Activated naive CD8-positive, alpha-beta T cell treated with anti-CD3 and anti-CD28 coated beads, Interleukin-2, amount 10 ng/mL, durations not matched to agents 7 days and 5 days (primary cell): ENCODE data around the gene HCFC1. TPM values are rescaled to one million over a fixed set of nuclear protein-coding genes. Genes with fewer than 3 reads are reported as not detected.
"Not testable (repeated sequence)": the region's sequence is repeated elsewhere in the genome, so short reads cannot be mapped to it uniquely, and the experiment has no call there.

Source experiments
- ATAC-seq: fragments of 150-1000 bp; cut with Tn5 transposase; one replicate; pipeline ENCODE4 v1.10.0; 2021; ENCODE audit warnings: low read depth, moderate library complexity
- POLR2A ChIA-PET: fragments of 350-600 bp; sonication (Branson Sonifier 250); formaldehyde crosslinking; loops from one replicate; lab custom pipeline; 2021; ENCODE audit warnings: antibody characterized with exemption; lab: Charles Lee
- DNase-seq: peaks from one replicate; pipeline ENCODE4 v3.0.0; 2021
- H3K27ac Mint-ChIP-seq: one replicate; pipeline ENCODE4 v1.8.0; 2022; ENCODE audit warnings: mild to moderate bottlenecking, mixed read lengths
- H3K27me3 Mint-ChIP-seq: one replicate; pipeline ENCODE4 v1.8.0; 2022; ENCODE audit warnings: mild to moderate bottlenecking, moderate library complexity, mixed read lengths
- H3K36me3 Mint-ChIP-seq: one replicate; pipeline ENCODE4 v1.8.0; 2021; ENCODE audit warnings: mild to moderate bottlenecking, mixed read lengths
- H3K4me1 Mint-ChIP-seq: one replicate; pipeline ENCODE4 v1.8.0; 2021; ENCODE audit warnings: mixed read lengths
- H3K4me3 Mint-ChIP-seq: one replicate; pipeline ENCODE4 v1.8.0; 2022; ENCODE audit warnings: mild to moderate bottlenecking, moderate library complexity, mixed read lengths
- H3K9me3 Mint-ChIP-seq: one replicate; pipeline ENCODE4 v1.8.0; 2021; ENCODE audit warnings: mixed read lengths
- total RNA-seq, 2 experiments: library from RNA; stranded (reverse); gene quantifications; one replicate each; pipeline ENCODE4 v1.2.3, GENCODE V29; 2021

Gene HCFC1
- total RNA-seq, 2 experiments from 2014 or later, result 101 to 107 TPM

DNA sequence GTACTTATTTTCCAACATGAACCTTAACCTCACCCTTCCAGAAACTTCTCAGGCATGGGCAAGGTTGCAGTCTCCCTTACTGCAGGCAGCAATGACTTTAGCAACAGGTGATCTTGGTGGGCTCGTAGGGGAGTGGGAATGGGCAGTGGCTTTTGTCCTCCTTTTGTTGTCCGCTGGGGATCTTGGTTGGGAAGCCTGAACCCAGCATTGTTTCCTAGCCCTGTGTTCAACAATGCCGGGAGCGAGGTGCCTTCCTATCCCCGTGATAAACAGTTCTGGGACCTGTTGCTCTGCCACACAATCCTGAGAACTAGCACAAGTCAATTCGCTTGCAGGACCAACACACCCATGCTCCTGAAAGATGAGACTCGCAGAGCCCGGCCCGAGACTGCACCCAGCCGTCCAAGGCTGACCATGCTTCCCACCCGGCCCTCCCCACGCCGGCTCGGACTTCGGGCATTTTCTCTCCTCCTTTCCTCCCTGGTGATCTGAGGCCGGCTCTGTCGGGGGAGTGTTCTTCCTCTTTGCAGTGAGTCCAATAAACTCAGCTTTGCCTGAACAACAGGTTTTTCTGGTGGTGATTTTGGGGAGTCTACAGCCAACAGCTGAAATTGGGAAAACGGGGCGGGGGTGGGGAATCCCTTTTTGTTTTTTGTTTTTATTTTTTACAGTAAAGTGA lies 27.9 kb upstream of the HCFC1 start:
- Mint-ChIP-seq H3K27me3 (no peaks in the 10 kb centered on the region), H3K27ac (no peak overlapping the region), H3K36me3 (peaks cover 1% of the 10 kb centered on the region), H3K4me3 (no peak overlapping the region), H3K9me3 (no peaks in the 10 kb centered on the region), H3K4me1 (peaks cover 9% of the 10 kb centered on the region)
- POLR2A ChIA-PET, result interaction anchor here (0.7 to 1.8 kb wide), 2 partner anchors 14 to 15 kb away, joined by 5 to 6 read pairs; no protein-coding TSS in a partner anchor
- ATAC-seq (no peak), DNase-seq (no peak)

DNA sequence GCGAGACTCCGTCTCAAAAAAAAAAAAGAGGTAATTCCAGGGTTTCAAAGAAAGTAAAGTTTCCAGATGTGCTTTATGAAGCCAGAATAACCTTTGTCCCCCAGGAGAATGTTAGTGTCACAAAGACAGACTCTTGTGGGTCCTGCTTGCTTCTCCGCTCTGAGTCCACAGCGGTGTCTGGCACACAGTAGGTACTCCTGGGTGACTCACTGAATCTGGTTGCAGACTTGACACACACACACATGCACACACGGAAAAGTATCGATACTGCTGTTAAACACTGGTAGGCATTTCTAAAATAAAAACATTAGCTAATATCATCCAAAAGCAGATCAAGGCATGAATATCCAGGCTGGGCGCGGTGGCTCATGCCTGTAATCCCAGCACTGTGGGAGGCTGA lies 23.9 kb upstream of the HCFC1 start:
- no peak overlapping the region for H3K4me3 Mint-ChIP-seq
- DNase-seq, result no peak
- no peak for ATAC-seq
- H3K27me3 Mint-ChIP-seq, result no peaks in the 10 kb centered on the region
- H3K27ac Mint-ChIP-seq, result no peak overlapping the region
- H3K36me3 Mint-ChIP-seq, result no peaks in the 10 kb centered on the region
- POLR2A ChIA-PET, result no interaction called here
- peaks cover 3% of the 10 kb centered on the region for H3K4me1 Mint-ChIP-seq
- H3K9me3 Mint-ChIP-seq, result no peaks in the 10 kb centered on the region

DNA sequence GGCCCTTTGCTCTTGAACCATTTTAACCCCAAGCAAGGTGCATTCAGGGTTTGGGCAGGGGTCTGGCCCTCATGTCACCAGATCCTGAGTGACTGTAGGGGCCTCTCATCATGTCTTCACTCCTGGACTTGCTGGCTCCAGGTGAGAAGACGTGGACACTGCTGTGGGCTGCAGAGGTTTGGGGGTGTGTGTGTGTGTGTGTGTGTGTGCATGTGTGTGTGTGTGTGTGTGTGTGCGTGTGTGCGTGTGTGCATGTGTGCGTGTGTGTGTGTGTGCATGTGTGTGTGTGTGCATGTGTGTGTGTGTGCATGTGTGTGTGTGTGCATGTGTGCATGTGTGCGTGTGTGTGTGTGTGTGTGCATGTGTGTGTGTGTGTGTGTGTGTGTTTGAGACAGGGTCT lies 22.8 kb upstream of the HCFC1 start:
- H3K4me3 Mint-ChIP-seq, H3K27me3 Mint-ChIP-seq, H3K9me3 Mint-ChIP-seq, H3K36me3 Mint-ChIP-seq, DNase-seq, ATAC-seq, POLR2A ChIA-PET, H3K27ac Mint-ChIP-seq: not testable (repeated sequence)
- peaks cover 13% of the 10 kb centered on the region for H3K4me1 Mint-ChIP-seq

DNA sequence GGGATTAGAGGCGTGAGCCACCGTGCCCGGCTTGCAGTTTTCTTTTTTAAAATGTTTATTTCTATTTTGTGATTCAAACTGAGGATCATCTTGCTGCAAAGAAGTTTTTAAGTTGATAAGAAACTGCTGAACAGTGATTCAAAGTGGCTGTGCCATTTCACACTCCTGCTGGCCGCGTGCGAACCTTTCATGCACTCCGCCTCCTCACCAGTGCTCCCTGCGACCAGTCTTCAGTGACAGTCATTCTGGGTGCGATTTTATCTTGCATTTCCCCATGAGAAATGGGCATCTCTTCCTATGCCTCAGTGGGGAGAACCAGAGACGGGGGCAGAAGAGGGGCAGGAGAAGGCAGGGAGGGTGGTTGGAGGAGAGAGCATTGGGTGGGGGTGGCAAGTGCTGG lies 22.4 kb upstream of the HCFC1 start:
- H3K27me3 Mint-ChIP-seq, result no peaks in the 10 kb centered on the region
- H3K36me3 Mint-ChIP-seq, result no peaks in the 10 kb centered on the region
- peaks cover 15% of the 10 kb centered on the region for H3K4me1 Mint-ChIP-seq
- DNase-seq (no peak), ATAC-seq (no peak)
- H3K9me3 Mint-ChIP-seq, result no peaks in the 10 kb centered on the region
- H3K4me3 Mint-ChIP-seq, result no peak overlapping the region
- POLR2A ChIA-PET, result no interaction called here
- H3K27ac Mint-ChIP-seq, result no peak overlapping the region

DNA sequence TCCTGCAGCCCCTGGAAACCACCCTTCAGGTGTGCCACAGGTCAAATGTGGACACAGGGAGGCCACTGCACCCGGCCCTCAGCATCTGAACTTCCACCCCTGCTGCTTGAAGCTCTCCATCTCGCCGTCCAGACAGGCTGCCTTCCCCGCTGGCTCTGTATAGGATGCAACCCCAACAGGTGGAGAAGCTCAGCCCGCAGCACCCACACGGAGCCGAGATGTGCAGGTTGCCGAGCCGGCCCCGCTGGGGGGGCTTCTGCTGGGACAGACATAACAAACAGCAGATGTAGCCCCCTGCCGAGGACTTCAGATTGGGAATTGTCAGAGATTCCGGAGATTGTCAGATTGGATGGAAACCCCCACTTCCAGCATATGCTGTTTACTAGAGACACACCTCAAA lies 21.5 kb upstream of the HCFC1 start:
- Mint-ChIP-seq H3K4me1 (peaks cover 18% of the 10 kb centered on the region), H3K4me3 (no peak overlapping the region), H3K27ac (no peak overlapping the region), H3K36me3 (no peaks in the 10 kb centered on the region), H3K27me3 (no peaks in the 10 kb centered on the region), H3K9me3 (no peaks in the 10 kb centered on the region)
- DNase-seq (no peak), ATAC-seq (no peak)
- POLR2A ChIA-PET, result interaction anchor here (0.7 kb wide), 1 partner anchor 14 kb away, joined by 5 read pairs; no protein-coding TSS in a partner anchor

DNA sequence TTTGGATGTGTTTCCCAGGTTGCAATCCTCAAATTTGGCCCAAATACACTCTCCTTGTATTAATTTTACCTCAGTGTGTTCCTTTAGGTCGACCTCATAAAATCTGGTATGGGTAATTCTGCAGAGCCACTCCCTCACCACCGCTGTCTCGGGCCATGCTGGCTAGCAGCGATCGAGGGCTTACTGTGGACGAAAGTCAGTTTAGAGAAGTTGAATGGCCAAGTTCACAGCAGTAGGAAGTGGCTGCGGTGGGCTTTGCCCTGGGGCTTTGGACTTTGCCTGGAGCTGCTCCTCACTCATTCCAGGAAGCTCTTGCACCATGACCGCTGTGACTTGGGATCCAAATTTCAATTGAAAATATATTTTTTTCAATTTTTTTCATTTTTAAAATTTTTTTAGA lies 20.6 kb upstream of the HCFC1 start:
- H3K27me3 Mint-ChIP-seq, result no peaks in the 10 kb centered on the region

DNA sequence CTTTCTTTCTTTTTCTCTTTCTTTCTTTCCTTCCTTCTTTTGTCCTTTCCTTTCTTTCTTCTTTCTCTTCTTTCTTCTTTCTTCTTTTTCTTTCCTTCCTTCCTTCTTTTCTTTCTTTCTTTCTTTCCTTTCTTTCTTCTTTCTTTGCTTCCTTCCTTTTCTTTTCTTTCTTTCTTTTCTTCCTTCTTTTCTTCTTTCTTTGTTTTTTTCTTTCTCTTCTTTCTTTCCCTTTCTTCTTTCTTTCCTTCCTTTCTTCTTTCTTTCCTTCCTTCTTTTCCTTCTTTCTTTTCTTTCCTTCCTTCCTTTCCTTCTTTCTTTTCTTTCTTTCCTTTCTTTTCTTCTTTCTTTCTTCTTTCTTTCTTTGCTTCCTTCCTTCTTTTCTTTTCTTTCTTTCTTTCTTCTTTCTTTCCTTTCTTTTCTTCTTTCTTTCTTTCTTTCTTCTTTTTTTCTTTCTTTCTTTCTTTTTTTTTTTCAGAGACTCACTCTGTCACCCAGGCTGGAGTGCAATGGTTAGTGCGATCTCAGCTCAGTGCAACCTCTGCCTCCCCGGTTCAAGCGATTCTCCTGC lies 19.5 kb upstream of the HCFC1 start:
- Mint-ChIP-seq H3K27me3 (no peaks in the 10 kb centered on the region), H3K4me1 (peaks cover 19% of the 10 kb centered on the region), H3K4me3 (peak overlapping the region; percentile 22), H3K36me3 (no peaks in the 10 kb centered on the region), H3K27ac (peak overlapping the region; percentile 80), H3K9me3 (no peaks in the 10 kb centered on the region)
- DNase-seq (no peak), ATAC-seq (no peak)
- POLR2A ChIA-PET, result no interaction called here

More for the DNA sequence above, 20.6 kb upstream of the HCFC1 start:
- Mint-ChIP-seq H3K9me3 (no peaks in the 10 kb centered on the region), H3K4me3 (no peak overlapping the region), H3K27ac (no peak overlapping the region), H3K36me3 (no peaks in the 10 kb centered on the region), H3K4me1 (peaks cover 18% of the 10 kb centered on the region)
- no peak for DNase-seq
- no peak for ATAC-seq
- POLR2A ChIA-PET, result interaction anchor here (0.6 to 0.7 kb wide), 3 partner anchors 10 to 256 kb away, joined by 3 to 5 read pairs (median 4); no protein-coding TSS in a partner anchor

DNA sequence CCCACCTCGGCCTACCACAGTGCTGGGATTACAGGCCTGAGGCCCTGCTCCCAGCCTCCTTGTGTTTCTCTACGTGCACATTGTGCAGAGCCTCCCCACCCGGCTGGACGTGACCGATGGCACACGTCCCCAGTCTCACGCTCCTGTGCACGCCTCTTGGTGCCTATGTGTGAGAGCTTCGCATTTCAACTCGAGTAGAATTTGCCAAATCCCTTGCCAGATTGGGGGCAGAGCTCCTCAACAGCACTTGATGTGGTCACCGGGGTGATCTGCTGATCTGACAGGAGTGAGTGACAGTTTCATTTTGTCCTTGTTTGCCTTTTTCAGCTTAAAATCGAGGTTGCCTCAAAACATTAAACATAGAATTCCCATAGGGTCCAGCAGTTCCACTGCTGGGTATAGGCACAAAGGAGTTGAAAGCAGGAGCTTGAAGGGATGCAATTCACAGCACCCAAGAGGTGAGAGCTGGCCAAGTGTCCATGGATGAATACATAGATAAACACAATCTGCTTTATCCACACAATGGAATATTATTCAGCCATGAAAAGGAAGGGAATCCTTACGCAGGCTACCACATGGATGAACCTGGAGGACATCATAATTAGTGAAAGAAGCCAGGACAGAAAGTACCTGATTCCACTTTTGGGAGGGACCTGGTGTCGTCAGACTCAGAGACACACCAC lies 18.5 kb upstream of the HCFC1 start:
- Mint-ChIP-seq H3K27me3 (no peaks in the 10 kb centered on the region), H3K36me3 (no peaks in the 10 kb centered on the region), H3K27ac (peak overlapping the region; percentile 90), H3K4me3 (peak overlapping the region; percentile 65), H3K4me1 (peaks cover 21% of the 10 kb centered on the region), H3K9me3 (no peaks in the 10 kb centered on the region)
- POLR2A ChIA-PET, result interaction anchor here (0.7 to 1.8 kb wide), 10 partner anchors 9 to 63 kb away, joined by 3 to 9 read pairs (median 4); partner anchors contain the start of genes HCFC1 and TMEM187
- ATAC-seq, result peak; percentile 23
- peak; percentile 33 for DNase-seq

DNA sequence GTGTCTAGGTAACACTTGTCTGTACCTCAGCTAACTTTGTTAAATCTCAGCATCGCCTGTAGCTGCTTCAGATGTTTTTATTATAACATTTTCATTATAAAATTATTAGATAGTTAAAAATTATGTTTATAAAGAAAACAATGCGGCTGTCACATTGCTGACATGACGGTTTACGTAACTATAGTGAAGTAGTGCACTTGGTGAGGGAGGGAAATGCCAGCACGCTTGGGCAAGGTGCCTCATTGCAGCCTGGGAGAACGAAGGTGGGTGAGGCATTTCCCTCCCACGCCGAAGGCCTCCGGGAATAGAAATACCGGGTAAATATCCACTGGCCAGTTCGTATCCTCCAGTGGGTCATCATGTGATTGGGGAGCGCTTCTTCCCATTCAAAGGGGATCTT lies 16.9 kb upstream of the HCFC1 start:
- H3K4me1 Mint-ChIP-seq, result peaks cover 34% of the 10 kb centered on the region
- DNase-seq (no peak), ATAC-seq (no peak)
- no peak overlapping the region for H3K4me3 Mint-ChIP-seq
- H3K9me3 Mint-ChIP-seq, result no peaks in the 10 kb centered on the region
- peak overlapping the region; percentile 57 for H3K27ac Mint-ChIP-seq
- H3K27me3 Mint-ChIP-seq, result no peaks in the 10 kb centered on the region
- H3K36me3 Mint-ChIP-seq, result no peaks in the 10 kb centered on the region
- POLR2A ChIA-PET, result no interaction called here

DNA sequence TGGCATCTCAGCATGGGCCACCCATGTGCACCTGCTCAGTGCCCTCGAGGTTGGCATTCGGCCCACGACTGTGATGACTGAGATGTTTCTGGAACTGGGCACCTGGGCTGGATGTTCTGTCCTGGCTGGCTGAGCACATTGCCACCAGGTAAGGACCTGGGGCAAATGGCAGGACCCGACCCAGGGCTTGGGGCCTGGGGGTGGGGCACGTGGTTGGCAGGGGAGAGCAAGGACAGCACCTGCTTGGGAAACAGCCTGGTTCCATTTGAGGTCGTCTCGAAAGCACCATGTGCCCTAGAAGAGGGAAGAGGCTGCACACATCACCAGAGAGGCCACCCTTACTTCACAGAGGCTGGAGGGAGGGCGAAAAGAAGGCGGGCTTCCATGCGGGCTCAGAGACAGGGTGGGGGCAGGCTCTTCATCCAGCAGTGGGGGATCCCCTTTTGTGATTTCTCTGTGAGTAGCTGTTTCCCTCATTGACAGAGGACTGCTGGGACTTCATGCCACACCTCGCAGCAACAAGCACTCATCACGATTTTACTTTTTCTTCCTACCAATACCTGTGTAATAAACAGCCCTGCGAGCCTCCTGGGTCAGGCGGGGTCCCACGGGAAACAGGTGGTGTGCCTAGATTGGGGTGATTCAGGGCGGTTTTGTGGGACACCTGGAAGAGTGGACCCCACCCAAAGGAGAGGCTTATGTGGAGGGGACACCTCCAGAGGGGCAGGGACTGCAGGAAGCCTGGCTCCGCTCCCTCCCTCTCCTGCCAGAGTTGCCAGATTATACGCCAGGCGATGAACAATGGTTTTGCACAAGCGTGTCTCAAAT lies 12.9 kb upstream of the HCFC1 start:
- ATAC-seq (peak; percentile 51), DNase-seq (peak; percentile 47)
- H3K36me3 Mint-ChIP-seq, result no peaks in the 10 kb centered on the region
- H3K4me3 Mint-ChIP-seq, result peak overlapping the region; percentile 89
- H3K4me1 Mint-ChIP-seq, result peaks cover 43% of the 10 kb centered on the region
- H3K27me3 Mint-ChIP-seq, result no peaks in the 10 kb centered on the region
- H3K9me3 Mint-ChIP-seq, result no peaks in the 10 kb centered on the region
- POLR2A ChIA-PET, result interaction anchor here (0.6 to 3.8 kb wide), 12 partner anchors 13 to 527 kb away, joined by 3 to 62 read pairs (median 5); partner anchors contain the start of genes HCFC1, IRAK1 and TMEM187
- H3K27ac Mint-ChIP-seq, result peak overlapping the region; percentile 99

DNA sequence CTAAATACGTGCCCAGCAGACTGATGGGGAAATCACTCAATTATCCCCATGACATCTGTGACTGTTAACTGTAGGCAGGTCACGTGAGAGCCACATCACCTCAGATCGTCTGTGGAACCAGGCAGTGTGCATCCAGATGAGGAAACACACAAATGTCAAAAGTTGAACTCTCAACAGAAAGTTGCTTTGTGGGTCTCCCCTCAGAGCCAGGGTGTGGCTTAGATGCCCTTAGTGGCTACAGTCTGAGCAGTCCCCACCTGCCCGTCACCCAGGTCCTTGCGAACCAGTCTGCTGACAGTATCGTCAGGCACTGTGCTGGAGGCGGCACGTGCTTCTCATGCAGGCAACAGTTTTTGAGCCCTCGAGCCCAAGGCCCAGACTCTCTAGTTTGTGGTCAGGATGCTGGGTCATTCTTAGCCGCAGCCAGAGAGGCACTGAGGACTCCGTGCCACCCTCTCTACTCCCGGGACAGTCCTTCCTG lies 11.7 kb upstream of the HCFC1 start:
- Mint-ChIP-seq H3K9me3 (no peaks in the 10 kb centered on the region), H3K4me1 (peaks cover 39% of the 10 kb centered on the region), H3K36me3 (no peaks in the 10 kb centered on the region), H3K27ac (peak overlapping the region; percentile 99), H3K27me3 (no peaks in the 10 kb centered on the region), H3K4me3 (peak overlapping the region; percentile 63)
- DNase-seq, result peak; percentile 32
- POLR2A ChIA-PET, result interaction anchor here (1.5 to 3.8 kb wide), 4 partner anchors 9 to 35 kb away, joined by 4 to 62 read pairs (median 22); partner anchors contain the start of genes HCFC1 and TMEM187
- ATAC-seq, result no peak

DNA sequence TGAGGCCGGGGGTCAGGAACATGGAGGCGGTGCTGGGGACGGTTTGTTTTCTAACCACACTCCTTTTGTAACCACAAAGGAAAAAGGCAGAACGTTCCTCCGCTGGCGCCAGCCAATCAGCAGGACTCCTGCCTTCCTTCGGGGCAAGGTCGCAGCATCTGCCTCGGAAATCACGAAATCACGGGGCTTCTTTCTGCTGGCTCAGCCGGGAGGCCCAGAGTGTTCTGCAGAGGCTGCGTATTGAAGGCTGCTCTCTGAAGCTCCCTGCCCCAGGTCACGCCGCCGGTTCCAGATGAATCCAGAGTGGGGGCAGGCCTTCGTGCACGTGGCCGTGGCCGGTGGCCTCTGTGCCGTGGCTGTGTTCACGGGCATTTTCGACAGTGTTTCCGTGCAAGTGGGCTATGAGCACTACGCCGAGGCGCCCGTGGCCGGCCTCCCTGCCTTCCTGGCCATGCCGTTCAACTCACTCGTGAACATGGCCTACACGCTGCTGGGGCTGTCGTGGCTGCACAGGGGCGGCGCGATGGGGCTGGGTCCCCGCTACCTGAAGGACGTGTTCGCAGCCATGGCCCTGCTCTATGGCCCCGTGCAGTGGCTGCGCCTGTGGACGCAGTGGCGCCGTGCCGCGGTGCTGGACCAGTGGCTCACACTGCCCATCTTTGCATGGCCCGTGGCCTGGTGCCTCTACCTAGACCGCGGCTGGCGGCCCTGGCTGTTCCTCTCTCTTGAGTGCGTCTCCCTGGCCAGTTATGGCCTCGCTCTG lies 10.3 kb upstream of the HCFC1 start:
- peaks cover 35% of the 10 kb centered on the region for H3K4me1 Mint-ChIP-seq
- POLR2A ChIA-PET, result interaction anchor here (1.1 to 2.8 kb wide), 10 partner anchors 8 to 56 kb away, joined by 3 to 39 read pairs (median 7); partner anchors contain the start of genes ARHGAP4, HCFC1, IRAK1 and TMEM187
- peak overlapping the region; percentile 63 for H3K4me3 Mint-ChIP-seq
- DNase-seq, result peak; percentile 63
- no peaks in the 10 kb centered on the region for H3K27me3 Mint-ChIP-seq
- ATAC-seq, result peak; percentile 51
- no peaks in the 10 kb centered on the region for H3K36me3 Mint-ChIP-seq
- no peaks in the 10 kb centered on the region for H3K9me3 Mint-ChIP-seq
- peak overlapping the region; percentile 99 for H3K27ac Mint-ChIP-seq
